Measurements from ENCODE around the gene OR13J1.

DNA sequence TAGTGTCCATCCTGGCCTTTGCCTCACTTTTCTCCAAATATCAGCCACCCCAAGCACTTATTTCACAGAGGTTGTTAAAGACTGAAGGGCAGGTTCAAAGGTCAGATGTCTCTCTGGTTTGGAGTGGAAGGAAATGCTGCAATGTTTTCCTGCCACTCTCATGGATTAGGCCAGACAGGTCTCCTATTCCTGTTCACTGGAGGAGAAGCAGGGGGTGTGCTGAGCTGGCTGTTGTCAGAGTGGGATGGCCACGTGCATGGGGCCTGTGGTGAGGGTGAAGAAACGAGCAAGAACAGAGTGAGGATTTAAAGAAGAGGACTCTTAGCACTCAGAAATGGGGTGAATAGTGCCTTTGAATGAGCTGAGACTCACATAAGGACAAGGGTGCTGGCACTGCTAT is 34.4 kb downstream of the OR13J1 start:
- TF ChIP-seq CTCF (IDR thresholded peaks at IDR 0.05) = no peak
- TF ChIP-seq POLR2A (IDR thresholded peaks at IDR 0.05) = no peak
